D341Med (cell line): ENCODE data around the gene PIGW.

Experiments
- DNase-seq: peaks from one replicate; pipeline ENCODE4 v3.0.0; 2012; ENCODE audit warnings: low spot score

PIGW gene, protein sequence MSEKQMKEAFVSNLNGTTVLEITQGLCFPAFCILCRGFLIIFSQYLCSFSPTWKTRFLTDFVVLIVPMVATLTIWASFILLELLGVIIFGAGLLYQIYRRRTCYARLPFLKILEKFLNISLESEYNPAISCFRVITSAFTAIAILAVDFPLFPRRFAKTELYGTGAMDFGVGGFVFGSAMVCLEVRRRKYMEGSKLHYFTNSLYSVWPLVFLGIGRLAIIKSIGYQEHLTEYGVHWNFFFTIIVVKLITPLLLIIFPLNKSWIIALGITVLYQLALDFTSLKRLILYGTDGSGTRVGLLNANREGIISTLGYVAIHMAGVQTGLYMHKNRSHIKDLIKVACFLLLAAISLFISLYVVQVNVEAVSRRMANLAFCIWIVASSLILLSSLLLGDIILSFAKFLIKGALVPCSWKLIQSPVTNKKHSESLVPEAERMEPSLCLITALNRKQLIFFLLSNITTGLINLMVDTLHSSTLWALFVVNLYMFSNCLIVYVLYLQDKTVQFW

DNA sequence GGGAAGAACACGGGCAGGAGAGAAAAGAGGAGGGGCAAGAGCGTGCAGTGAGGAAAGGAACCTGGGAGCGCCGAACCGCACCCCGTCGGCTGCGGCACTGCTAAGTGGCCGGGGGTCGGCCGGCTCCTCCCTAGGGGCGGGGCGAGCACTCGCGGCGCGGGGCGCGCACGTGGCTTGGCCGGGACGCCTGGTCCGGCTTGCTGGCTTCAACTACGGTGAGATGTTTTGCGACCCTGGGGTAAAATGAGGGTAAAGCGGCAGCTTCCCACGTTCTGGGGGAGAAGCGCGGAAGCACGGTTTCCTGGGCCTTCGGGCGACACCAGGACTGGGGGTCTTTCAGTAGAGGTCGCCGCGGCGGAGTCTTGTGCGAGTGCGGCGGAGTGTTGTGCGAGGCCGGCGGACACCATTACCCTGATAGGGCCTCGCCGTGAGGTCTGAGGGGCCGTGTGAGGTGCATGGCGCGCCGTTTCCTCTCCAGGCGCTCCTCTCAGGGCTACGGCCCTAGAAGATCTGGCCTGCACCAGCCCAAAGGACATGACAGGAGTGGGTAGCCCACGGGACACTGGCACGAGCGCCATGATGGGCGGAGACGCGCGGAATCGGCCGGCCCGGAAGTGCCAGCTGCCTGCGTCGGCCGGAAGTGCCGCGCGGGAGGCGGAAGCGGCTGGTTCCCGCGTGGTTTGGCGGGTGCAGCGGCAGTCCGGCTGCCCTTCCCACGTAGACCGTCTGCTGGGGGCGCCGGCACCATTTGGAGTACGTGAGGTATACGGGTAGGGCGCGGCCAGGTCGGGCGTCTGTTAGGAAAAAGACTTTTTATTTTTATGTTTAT is at the start of gene PIGW, which contains the start of gene MYO19:
TSS of gene PIGW (plus strand) at position 148 of the 829 bp plus-strand sequence. CDS start 2,115 bp downstream, outside the sequence.
TSS of gene MYO19 (minus strand) at position 29 of the 829 bp plus-strand sequence. CDS start 2,330 bp downstream, outside the sequence.
- peak; percentile 99 for DNase-seq

GRCh38 chr17:36485027-36485426 is 49.8 kb upstream of the PIGW start:
- DNase-seq, result no peak

DNA sequence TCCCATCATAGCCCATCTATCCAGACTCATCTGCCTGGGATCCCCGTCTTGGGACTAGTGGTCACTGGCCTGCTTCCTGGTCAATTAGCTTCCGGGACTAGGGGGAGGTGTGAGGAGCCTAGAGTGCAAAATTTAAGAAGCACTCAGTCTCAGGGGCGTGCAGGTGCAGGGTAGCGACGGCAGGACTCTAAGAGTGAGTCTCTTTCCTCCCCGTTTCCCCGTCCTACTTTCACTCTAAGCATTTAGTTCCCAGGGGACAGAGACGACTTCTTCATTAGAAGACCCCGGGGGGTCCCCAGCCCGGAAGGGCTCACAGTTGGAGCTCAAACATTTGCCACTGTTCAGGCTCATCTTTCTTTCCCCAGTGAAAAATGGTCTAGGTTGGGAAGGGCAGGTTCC is 49.0 kb upstream of the PIGW start:
- no peak for DNase-seq

- DNase-seq, result peak; percentile 97
Observed at GRCh38 chr17:36486204-36487194, 48.3 kb upstream of the PIGW start, which contains the start of gene ZNHIT3. ZNHIT3 (plus strand) TSS chr17:36486681; CDS start chr17:36486700, 19 bp downstream.

GRCh38 chr17:36493956-36494355 is 40.8 kb upstream of the PIGW start:
- DNase-seq, result no peak

GRCh38 chr17:36494674-36495073 is 40.1 kb upstream of the PIGW start:
- DNase-seq, result no peak

- DNase-seq, result peak; percentile 33
Observed at GRCh38 chr17:36495076-36495578, 39.7 kb upstream of the PIGW start.

DNA sequence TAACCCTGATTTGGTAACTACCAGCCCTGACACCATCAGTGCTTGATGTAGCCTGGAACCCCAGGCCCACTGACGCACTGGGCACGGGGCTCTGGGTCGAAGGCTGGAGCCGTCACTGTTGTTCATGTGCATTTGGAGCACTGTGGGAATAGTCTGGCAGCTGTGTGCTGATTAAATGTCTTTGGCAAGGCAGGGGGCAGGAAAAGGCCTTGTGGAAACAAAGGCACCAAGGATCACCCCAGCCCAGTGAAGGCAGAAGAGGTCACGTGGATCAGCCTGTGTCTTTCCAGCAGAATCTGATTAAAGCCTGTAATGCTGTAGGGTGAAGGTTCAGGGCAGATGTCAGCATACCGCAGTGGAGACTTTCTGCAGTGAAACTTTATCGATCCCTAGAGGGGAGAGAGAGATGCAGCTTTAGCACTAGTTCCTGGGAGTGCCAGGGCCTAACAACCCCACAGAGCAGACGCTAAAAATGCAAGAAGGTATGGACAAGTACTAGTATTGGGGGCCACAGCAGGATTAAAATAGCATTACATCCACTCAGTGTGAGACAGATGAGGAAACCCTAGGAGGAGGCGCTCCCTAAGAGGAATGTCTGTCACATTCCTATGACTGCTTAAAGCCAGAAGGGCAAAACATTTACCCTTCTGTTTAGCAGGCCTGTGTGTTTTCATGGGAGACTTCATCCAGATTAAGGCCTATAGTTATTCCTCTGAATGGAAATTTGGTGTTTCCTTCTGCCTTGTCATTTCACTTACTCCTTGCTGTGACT is 38.6 kb upstream of the PIGW start:
- peak; percentile 19 for DNase-seq

GRCh38 chr17:36498155-36498554 is 36.6 kb upstream of the PIGW start:
- peak; percentile 50 for DNase-seq

- DNase-seq, result peak; percentile 21
Observed at GRCh38 chr17:36498560-36499300, 36.1 kb upstream of the PIGW start.

- DNase-seq, result peak; percentile 43
Observed at GRCh38 chr17:36500745-36501225, 34.0 kb upstream of the PIGW start.

DNA sequence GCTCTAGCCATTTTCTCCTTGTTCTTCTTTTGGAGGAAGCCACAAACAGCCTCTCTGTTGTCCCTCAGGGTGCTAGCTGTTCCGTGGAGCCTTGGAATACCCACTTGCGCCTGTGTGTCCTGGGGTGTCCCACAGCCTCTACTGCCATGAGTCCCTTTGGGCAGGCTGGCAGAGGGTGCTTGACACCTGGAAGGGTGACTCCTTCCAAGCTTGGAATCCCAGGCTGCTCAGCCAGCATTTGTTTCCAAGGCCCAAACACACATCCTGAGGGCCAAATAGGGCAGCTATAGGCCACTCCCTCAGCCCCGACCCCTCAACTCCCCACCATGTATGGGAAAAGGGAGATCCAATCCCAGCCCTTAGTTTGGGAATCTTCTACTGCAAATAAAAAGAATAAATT is 33.4 kb upstream of the PIGW start:
- DNase-seq, result peak; percentile 27

DNA sequence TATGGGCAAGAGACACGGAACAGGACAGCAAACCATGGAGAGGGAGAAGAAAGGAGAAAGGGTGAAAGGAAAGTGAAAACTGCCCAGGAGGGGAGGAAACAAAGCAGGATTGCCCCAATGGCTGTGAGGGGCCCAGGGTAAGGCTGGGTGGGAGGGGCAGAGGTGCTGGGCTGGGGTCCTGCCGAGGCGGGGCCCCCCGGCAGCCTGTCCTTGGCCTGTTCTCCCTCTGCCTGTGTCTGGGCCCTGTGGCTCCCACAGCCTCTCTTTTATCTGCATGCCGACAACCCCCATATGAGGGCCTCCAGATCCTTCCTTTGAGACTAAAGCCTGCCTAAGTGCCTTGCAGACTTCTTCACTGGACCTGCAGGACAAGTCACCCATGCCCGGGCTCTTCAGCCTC is 32.8 kb upstream of the PIGW start:
- DNase-seq, result peak; percentile 43

DNA sequence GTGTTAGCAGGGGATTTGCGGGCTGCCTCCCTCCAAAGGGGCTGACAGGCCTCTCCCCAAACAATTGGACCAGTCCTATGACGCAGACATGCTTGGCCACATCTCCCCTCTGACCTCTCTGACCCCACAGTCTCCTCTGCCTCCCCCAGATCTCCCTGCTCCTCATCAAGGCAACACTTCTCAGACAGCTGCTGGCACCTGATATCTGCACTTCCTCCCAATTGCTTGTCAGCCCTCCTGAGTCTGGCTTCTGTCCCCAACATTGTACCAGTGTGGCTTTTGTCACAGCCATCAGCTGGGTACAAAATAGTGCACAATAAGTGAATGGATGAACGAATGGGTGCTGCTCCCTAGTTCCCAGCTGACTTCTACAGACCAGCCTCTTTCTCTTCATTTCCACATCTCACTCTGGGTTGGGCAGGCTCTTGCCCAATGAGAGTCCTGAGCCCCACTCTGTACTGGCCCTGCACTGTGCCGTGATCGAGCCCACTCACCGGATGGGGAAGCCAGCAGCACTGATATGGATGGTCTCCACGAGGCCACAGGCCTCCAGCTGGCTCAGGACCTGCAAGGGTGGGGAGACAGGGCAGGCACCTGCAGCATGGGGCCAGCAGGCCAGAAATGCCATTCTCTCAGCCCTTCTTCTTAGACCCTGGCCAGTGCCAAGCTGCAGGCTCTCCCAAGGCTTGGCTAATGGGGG is 31.2 kb upstream of the PIGW start:
- DNase-seq, result peak; percentile 25

DNA sequence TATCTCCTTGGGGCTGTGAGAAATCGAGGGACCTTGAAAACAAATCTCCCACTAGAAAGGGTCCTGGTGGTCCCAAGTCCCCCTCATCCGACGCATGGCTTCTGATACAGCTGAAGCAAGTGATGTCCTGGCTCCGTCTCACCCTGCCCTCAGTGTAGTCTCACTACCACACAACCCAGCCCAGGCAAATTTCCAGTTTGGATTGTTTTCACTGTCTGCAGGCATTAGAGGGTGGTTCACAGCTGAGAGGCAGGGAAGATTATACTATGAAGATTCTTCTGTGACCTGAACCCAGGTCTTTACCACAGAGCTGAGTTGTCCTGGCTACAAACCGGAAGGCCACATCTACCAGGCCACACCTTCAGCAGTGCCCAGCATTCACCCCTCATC is 30.6 kb upstream of the PIGW start:
- peak; percentile 9 for DNase-seq

GRCh38 chr17:36505171-36505570 is 29.6 kb upstream of the PIGW start:
- peak; percentile 34 for DNase-seq

DNA sequence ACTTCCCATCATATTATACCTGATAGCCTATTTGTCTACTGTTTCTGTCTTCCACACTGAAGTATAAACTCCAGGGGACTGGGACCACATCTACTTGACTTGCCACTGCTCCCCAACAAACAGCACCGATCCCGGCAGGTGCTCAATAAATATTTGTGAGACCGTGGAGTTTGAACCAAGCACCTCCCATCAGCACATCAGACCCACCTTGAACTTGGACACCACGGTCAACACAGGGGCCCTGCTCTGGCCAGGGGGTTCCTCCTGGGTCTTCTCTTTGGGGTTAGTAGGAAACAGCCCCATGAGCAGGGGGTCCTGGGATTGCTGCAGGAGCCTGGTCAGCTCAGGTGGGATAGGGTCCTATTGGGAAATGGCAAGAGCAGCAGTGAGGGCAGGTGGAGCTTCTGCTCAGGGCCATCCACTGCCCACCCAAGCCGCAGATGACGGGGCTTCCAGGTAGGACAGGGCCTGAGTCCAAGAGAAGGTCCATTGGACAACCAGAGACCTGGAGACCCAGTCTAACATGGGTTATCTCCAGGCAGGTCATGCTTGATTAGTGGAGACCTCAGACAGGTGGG is 28.4 kb upstream of the PIGW start:
- peak; percentile 33 for DNase-seq

DNA sequence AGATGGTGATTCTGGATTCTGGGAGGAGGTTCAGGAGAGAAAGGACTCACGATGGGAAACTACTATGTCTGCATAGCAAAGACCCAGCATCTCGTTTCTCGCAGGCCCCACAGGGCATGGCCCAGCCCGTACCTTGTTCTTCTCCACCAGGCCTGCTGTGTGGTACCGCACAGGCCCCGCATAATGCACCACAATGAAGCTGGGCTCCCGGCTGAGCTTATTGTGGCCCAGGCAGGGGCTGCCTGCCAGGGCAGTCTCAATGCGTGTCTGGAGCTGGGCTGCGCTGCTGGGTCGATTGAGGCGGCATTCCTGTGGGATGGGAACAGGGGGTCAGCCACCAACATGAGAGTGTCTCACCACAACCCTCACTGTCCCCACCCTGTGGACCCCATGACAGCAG is 28.0 kb upstream of the PIGW start:
- DNase-seq, result peak; percentile 39
